ENCODE measurements around the gene PGS1. TPM values are rescaled to one million over a fixed set of nuclear protein-coding genes. Genes with fewer than 3 reads are reported as not detected.

PGS1 gene
- 37.2 and 41.1 TPM in 2 replicates for total RNA-seq

GRCh38 chr17:78378225-78379130, at the start of gene PGS1:
Gene PGS1, plus strand, starts transcription at chr17:78378649. Its CDS starts 17 bp downstream, at chr17:78378666.

GRCh38 chr17:78359997-78360370, 18.5 kb upstream of the PGS1 start, which contains the start of gene SOCS3:
Gene SOCS3, minus strand, starts transcription at chr17:78360077. Its CDS starts 982 bp downstream, at chr17:78359095.

Other genes with a start within 250 kb of the PGS1 start
- gene TMC6, start 249.9 kb upstream of the PGS1 start, total RNA-seq: 0.11 and 0.25 TPM in 2 replicates
- not detected in 2 replicates for gene TMC8, start 247.9 kb upstream of the PGS1 start, total RNA-seq
- gene C17orf99, start 232.3 kb upstream of the PGS1 start, total RNA-seq: not detected in 2 replicates
- gene SYNGR2, start 210.1 kb upstream of the PGS1 start, total RNA-seq: 5.0 and 9.1 TPM in 2 replicates
- 84.1 and 209 TPM in 2 replicates for gene TK1, start 191.6 kb upstream of the PGS1 start, total RNA-seq
- gene AFMID, start 191.3 kb upstream of the PGS1 start, total RNA-seq: 17.6 and 25.6 TPM in 2 replicates
- 41.4 and 109 TPM in 2 replicates for gene BIRC5, start 164.4 kb upstream of the PGS1 start, total RNA-seq
- gene TMEM235, start 147.0 kb upstream of the PGS1 start, total RNA-seq: not detected in 2 replicates
- 26.9 and 33.8 TPM in 2 replicates for gene SOCS3, start 18.6 kb upstream of the PGS1 start, total RNA-seq
- not detected in 2 replicates for gene DNAH17, start 198.7 kb downstream of the PGS1 start, total RNA-seq

Data from uterine smooth muscle cell (primary cell).